Peyer's patch (tissue), 4 donors: ENCODE data around the gene LILRA1. TPM values are rescaled to one million over a fixed set of nuclear protein-coding genes. Genes with fewer than 3 reads are reported as not detected.
"Not testable (repeated sequence)": the region's sequence is repeated elsewhere in the genome, so short reads cannot be mapped to it uniquely, and the experiment has no call there.

Experiments used
- DNase-seq, 3 donors: peaks; one replicate each; pipeline ENCODE4 v3.0.0-alpha.2; 2017 to 2019
- H3K27ac ChIP-seq, 4 donors: fragments of 200-600 bp; sonication (generic); one replicate each; pipeline ENCODE4 v1.5.1; 2016 to 2019
- H3K27me3 ChIP-seq, 2 donors: fragments of 200-600 bp; sonication (generic); one replicate each; pipeline ENCODE4 v1.5.1; 2019
- H3K36me3 ChIP-seq, 3 donors: fragments of 200-600 bp; sonication (generic); one replicate each; pipeline ENCODE4 v1.5.1; 2016 to 2019
- H3K4me1 ChIP-seq, 4 donors: fragments of 200-600 bp; sonication (generic); one replicate each; pipeline ENCODE4 v1.5.1; 2016 to 2019
- H3K4me3 ChIP-seq, 4 donors: fragments of 200-600 bp; sonication (generic); 1 replicate in 3 of 4; 2 replicates in 1 of 4; pipeline ENCODE4 v1.5.1; 2016 to 2019; ENCODE audit warnings: mild to moderate bottlenecking in 1 of 4
- H3K9me3 ChIP-seq, 4 donors: fragments of 200-600 bp; sonication (generic); one replicate each; pipeline ENCODE4 v1.5.1; 2016 to 2019; ENCODE audit warnings: mild to moderate bottlenecking in 1 of 4
- CTCF ChIP-seq, 6 experiments: fragments of 450-650 bp in 4 of 6; fragments of 200-600 bp in 2 of 6; sonication (generic) in 1 of 6; IDR thresholded peaks; one replicate each; pipeline ENCODE4 v1.5.1; 2017 to 2019; ENCODE audit warnings: antibody characterized with exemption in 6 of 6, mild to moderate bottlenecking in 3 of 6, moderate library complexity in 1 of 6
- POLR2A ChIP-seq, 2 donors: fragments of 450-650 bp; IDR thresholded peaks; one replicate each; pipeline ENCODE4 v1.5.1; 2017; ENCODE audit warnings: antibody characterized with exemption in 2 of 2, mild to moderate bottlenecking in 2 of 2, moderate library complexity in 2 of 2
- total RNA-seq, 4 donors: library from RNA; depleted of rRNA; stranded (reverse); fragments of >200 nt; gene quantifications; one replicate each; pipeline ENCODE4 v1.1.0, GENCODE V29; 2016

The LILRA1 gene
- total RNA-seq, 4 donors from 2014 or later: not detected

GRCh38 chr19:54554006-54554405, 39.4 kb upstream of the LILRA1 start:
- H3K4me3 ChIP-seq: no peak overlapping the region
- DNase-seq: no peak
- peaks cover 0 to 3% (median 0%) of the 10 kb centered on the region in 4 donors for H3K9me3 ChIP-seq
- no peaks in the 10 kb centered on the region for H3K4me1 ChIP-seq
- TF ChIP-seq POLR2A (IDR thresholded peaks at IDR 0.05) (no peak), CTCF (IDR thresholded peaks at IDR 0.05) (no peak)
- H3K27me3 ChIP-seq: no peaks in the 10 kb centered on the region
- no peaks in the 10 kb centered on the region for H3K36me3 ChIP-seq
- no peak overlapping the region for H3K27ac ChIP-seq

GRCh38 chr19:54554896-54555295, 38.5 kb upstream of the LILRA1 start:
- no peaks in the 10 kb centered on the region for H3K36me3 ChIP-seq

GRCh38 chr19:54556194-54556593, 37.2 kb upstream of the LILRA1 start:
- no peaks in the 10 kb centered on the region for H3K27me3 ChIP-seq
- no peak for TF ChIP-seq CTCF (IDR thresholded peaks at IDR 0.05)
- no peak for TF ChIP-seq POLR2A (IDR thresholded peaks at IDR 0.05)
- no peaks in the 10 kb centered on the region for H3K36me3 ChIP-seq
- H3K9me3 ChIP-seq: peaks cover 0 to 3% (median 0%) of the 10 kb centered on the region in 4 donors
- H3K4me3 ChIP-seq: no peak overlapping the region
- no peak for DNase-seq
- H3K4me1 ChIP-seq: no peaks in the 10 kb centered on the region
- H3K27ac ChIP-seq: no peak overlapping the region

More at GRCh38 chr19:54554896-54555295, 38.5 kb upstream of the LILRA1 start:
- Histone ChIP-seq H3K4me1 (no peaks in the 10 kb centered on the region), H3K27ac (no peak overlapping the region), H3K27me3 (no peaks in the 10 kb centered on the region), H3K9me3 (peaks cover 0 to 3% (median 0%) of the 10 kb centered on the region in 4 donors), H3K4me3 (no peak overlapping the region)
- TF ChIP-seq CTCF (IDR thresholded peaks at IDR 0.05): no peak
- no peak for TF ChIP-seq POLR2A (IDR thresholded peaks at IDR 0.05)
- no peak for DNase-seq

- Histone ChIP-seq H3K36me3 (no peaks in the 10 kb centered on the region), H3K4me3 (no peak overlapping the region), H3K27ac (no peak overlapping the region), H3K4me1 (no peaks in the 10 kb centered on the region), H3K9me3 (no peaks in the 10 kb centered on the region), H3K27me3 (no peaks in the 10 kb centered on the region)
- no peak for DNase-seq
- TF ChIP-seq CTCF (IDR thresholded peaks at IDR 0.05) (no peak), POLR2A (IDR thresholded peaks at IDR 0.05) (no peak)
These were observed 35.1 kb upstream of the LILRA1 start for GRCh38 chr19:54558339-54558738.

GRCh38 chr19:54560881-54561385, 32.5 kb upstream of the LILRA1 start:
- H3K36me3 ChIP-seq: no peaks in the 10 kb centered on the region
- H3K4me3 ChIP-seq: no peak overlapping the region
- DNase-seq: no peak
- TF ChIP-seq CTCF (IDR thresholded peaks at IDR 0.05) (no peak), POLR2A (IDR thresholded peaks at IDR 0.05) (no peak)
- H3K27me3 ChIP-seq: no peaks in the 10 kb centered on the region
- no peaks in the 10 kb centered on the region for H3K4me1 ChIP-seq
- no peaks in the 10 kb centered on the region for H3K9me3 ChIP-seq
- H3K27ac ChIP-seq: no peak overlapping the region

GRCh38 chr19:54561840-54562239, 31.6 kb upstream of the LILRA1 start:
- no peaks in the 10 kb centered on the region for H3K9me3 ChIP-seq
- no peaks in the 10 kb centered on the region for H3K27me3 ChIP-seq
- no peaks in the 10 kb centered on the region for H3K4me1 ChIP-seq
- DNase-seq: no peak
- H3K4me3 ChIP-seq: no peak overlapping the region
- H3K27ac ChIP-seq: no peak overlapping the region
- no peaks in the 10 kb centered on the region for H3K36me3 ChIP-seq
- TF ChIP-seq POLR2A (IDR thresholded peaks at IDR 0.05) (no peak), CTCF (IDR thresholded peaks at IDR 0.05) (no peak)

GRCh38 chr19:54563206-54563605, 30.2 kb upstream of the LILRA1 start:
- H3K27me3 ChIP-seq, H3K9me3 ChIP-seq, H3K4me3 ChIP-seq, H3K36me3 ChIP-seq, H3K4me1 ChIP-seq, H3K27ac ChIP-seq, DNase-seq: not testable (repeated sequence)
